Measurements from ENCODE around the gene ABTB1.
"Not testable (repeated sequence)": the region's sequence is repeated elsewhere in the genome, so short reads cannot be mapped to it uniquely, and the experiment has no call there.

DNA sequence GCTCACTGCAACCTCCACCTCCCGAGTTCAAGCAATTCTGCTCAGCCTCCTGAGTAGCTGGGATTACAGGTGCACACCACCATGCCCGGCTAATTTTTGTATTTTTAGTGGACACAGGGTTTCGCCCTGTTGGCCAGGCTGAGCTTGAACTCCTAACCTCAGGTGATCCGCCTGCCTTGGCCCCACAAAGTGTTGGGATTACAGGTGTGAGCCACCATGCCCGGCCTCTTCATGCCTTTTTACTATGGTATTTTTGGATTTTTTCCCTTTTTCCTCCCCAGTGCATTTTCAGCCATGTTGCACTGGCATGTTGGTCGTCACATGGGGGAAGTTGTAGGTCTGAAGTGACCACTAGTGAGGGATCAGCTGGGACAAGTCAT is 9.4 kb downstream of the ABTB1 start:
- TF ChIP-seq, protein P1, sequence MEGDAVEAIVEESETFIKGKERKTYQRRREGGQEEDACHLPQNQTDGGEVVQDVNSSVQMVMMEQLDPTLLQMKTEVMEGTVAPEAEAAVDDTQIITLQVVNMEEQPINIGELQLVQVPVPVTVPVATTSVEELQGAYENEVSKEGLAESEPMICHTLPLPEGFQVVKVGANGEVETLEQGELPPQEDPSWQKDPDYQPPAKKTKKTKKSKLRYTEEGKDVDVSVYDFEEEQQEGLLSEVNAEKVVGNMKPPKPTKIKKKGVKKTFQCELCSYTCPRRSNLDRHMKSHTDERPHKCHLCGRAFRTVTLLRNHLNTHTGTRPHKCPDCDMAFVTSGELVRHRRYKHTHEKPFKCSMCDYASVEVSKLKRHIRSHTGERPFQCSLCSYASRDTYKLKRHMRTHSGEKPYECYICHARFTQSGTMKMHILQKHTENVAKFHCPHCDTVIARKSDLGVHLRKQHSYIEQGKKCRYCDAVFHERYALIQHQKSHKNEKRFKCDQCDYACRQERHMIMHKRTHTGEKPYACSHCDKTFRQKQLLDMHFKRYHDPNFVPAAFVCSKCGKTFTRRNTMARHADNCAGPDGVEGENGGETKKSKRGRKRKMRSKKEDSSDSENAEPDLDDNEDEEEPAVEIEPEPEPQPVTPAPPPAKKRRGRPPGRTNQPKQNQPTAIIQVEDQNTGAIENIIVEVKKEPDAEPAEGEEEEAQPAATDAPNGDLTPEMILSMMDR (conservative IDR thresholded peaks at IDR 0.05; ENCODE audit: low read depth, low read length): not testable (repeated sequence)
- not testable (repeated sequence) for TF ChIP-seq EZH2phosphoT487 (IDR thresholded peaks at IDR 0.05; ENCODE audit: borderline replicate concordance, low read length); EZH2 (IDR thresholded peaks at IDR 0.05; ENCODE audit: low read length, unreplicated experiment)
